Endothelial cell (in vitro differentiated cells): ENCODE measurements around the gene MCM7. TPM values are rescaled to one million over a fixed set of nuclear protein-coding genes. Genes with fewer than 3 reads are reported as not detected.

Experiments
- DNase-seq: peaks from one replicate; pipeline ENCODE4 v3.0.0; 2021; ENCODE audit warnings: low spot score
- H3K27ac Mint-ChIP-seq: one replicate; pipeline ENCODE4 v1.8.0; 2021; ENCODE audit warnings: mixed read lengths, inconsistent platforms; ENCODE audit not compliant: unreplicated experiment
- H3K27me3 Mint-ChIP-seq: one replicate; pipeline ENCODE4 v1.8.0; 2021; ENCODE audit warnings: mild to moderate bottlenecking, moderate library complexity, mixed read lengths, inconsistent platforms; ENCODE audit not compliant: unreplicated experiment
- H3K36me3 Mint-ChIP-seq: one replicate; pipeline ENCODE4 v1.8.0; 2021; ENCODE audit warnings: mild to moderate bottlenecking, low read depth, mixed read lengths, inconsistent platforms; ENCODE audit not compliant: unreplicated experiment
- H3K4me1 Mint-ChIP-seq: one replicate; pipeline ENCODE4 v1.8.0; 2021; ENCODE audit warnings: mild to moderate bottlenecking, mixed read lengths, inconsistent platforms; ENCODE audit not compliant: unreplicated experiment
- H3K4me3 Mint-ChIP-seq: one replicate; pipeline ENCODE4 v1.8.0; 2021; ENCODE audit warnings: mild to moderate bottlenecking, mixed read lengths, inconsistent platforms; ENCODE audit not compliant: unreplicated experiment
- H3K9me3 Mint-ChIP-seq: one replicate; pipeline ENCODE4 v1.8.0; 2021; ENCODE audit warnings: mixed read lengths, inconsistent platforms; ENCODE audit not compliant: unreplicated experiment
- total RNA-seq: library from RNA; stranded (reverse); fragmentation: NEBNext Ultra II Directional; extraction: Animal tissue kit (Norgen Biotek cat#: 25700); gene quantifications from one replicate; pipeline ENCODE4 v1.2.1, GENCODE V29; 2021; ENCODE audit not compliant: unreplicated experiment
- TF ChIP-seq, protein P1 (sequence below): fragments of 200-600 bp; sonication (generic); IDR thresholded peaks from one replicate; pipeline ENCODE4 v1.5.0; 2021; ENCODE audit warnings: antibody characterized with exemption; ENCODE audit not compliant: unreplicated experiment

MCM7 gene
- total RNA-seq, 1 donor from 2014 or later, result 119 TPM

DNA sequence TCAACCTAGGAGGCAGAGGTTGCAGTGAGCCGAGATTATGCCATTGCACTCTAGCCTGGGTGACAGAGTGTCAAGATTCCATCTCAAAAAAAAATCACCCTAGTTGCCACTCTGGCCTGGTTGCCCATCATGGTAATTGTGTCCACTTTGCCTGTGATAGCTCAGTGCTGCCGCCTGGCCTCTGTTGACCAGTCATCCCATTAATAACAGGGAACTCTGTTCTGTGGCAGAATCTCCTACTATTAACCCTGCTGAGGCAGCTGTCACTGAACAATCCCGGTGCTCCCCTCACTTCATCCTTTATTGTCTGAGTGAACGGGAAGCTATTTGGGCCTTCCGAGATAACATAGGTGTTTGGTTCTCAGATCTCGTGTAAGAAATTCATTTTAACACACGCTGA lies 34.2 kb downstream of the MCM7 start:
- Mint-ChIP-seq H3K36me3 (peaks cover 46% of the 10 kb centered on the region), H3K4me3 (no peak overlapping the region), H3K9me3 (peaks cover 16% of the 10 kb centered on the region), H3K27me3 (peaks cover 9% of the 10 kb centered on the region), H3K4me1 (no peaks in the 10 kb centered on the region), H3K27ac (no peak overlapping the region)
- DNase-seq, result no peak
- TF ChIP-seq, protein P1, sequence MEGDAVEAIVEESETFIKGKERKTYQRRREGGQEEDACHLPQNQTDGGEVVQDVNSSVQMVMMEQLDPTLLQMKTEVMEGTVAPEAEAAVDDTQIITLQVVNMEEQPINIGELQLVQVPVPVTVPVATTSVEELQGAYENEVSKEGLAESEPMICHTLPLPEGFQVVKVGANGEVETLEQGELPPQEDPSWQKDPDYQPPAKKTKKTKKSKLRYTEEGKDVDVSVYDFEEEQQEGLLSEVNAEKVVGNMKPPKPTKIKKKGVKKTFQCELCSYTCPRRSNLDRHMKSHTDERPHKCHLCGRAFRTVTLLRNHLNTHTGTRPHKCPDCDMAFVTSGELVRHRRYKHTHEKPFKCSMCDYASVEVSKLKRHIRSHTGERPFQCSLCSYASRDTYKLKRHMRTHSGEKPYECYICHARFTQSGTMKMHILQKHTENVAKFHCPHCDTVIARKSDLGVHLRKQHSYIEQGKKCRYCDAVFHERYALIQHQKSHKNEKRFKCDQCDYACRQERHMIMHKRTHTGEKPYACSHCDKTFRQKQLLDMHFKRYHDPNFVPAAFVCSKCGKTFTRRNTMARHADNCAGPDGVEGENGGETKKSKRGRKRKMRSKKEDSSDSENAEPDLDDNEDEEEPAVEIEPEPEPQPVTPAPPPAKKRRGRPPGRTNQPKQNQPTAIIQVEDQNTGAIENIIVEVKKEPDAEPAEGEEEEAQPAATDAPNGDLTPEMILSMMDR, result no peak

DNA sequence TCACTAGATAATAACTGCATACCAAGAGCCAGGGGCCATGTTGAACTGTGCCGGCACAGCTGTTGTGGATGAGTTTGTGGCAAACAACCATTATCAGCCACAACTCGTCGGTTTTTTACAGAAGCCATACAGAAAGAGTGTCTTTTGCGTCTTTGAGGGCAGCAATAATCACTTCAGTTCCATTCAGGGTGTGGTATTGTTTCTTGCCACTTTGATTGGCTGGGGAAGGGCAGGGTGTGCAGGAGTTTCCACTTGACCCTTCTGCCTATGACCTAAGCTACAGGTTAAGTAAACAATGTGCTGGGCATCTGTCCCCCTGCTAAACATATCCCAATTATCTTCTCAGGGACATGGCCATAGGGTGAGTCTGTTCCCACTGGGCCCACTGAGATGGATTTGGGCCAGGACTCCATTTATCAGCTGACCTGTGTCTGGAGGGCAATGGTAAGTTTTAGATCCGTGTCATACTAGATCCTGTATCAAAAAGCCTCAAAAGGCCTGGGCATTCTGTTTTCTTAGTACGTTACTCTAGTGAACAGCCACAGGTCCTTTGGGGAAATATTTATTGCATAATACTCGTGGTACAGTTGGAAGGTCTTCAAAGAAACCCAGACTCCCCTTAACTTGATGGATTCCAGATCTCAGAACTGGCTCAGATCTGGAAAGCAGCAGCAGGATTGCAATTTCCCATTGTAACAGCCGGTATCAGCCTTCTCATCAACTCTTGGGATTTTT lies 35.6 kb downstream of the MCM7 start:
- DNase-seq, result no peak
- peak overlapping the region; percentile 52 for H3K27ac Mint-ChIP-seq
- H3K4me3 Mint-ChIP-seq, result no peak overlapping the region
- peaks cover 3% of the 10 kb centered on the region for H3K9me3 Mint-ChIP-seq
- TF ChIP-seq, protein P1, result no peak
- no peaks in the 10 kb centered on the region for H3K4me1 Mint-ChIP-seq
- H3K27me3 Mint-ChIP-seq, result peaks cover 8% of the 10 kb centered on the region
- H3K36me3 Mint-ChIP-seq, result peaks cover 41% of the 10 kb centered on the region

DNA sequence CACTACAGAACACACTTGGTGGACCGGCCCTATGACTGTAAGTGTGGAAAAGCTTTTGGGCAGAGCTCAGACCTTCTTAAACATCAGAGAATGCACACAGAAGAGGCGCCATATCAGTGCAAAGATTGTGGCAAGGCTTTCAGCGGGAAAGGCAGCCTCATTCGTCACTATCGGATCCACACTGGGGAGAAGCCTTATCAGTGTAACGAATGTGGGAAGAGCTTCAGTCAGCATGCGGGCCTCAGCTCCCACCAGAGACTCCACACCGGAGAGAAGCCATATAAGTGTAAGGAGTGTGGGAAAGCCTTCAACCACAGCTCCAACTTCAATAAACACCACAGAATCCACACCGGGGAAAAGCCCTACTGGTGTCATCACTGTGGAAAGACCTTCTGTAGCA lies 37.0 kb downstream of the MCM7 start:
- Mint-ChIP-seq H3K9me3 (no peaks in the 10 kb centered on the region), H3K4me1 (no peaks in the 10 kb centered on the region), H3K4me3 (peak overlapping the region; percentile 42), H3K27me3 (peaks cover 3% of the 10 kb centered on the region), H3K27ac (no peak overlapping the region), H3K36me3 (peaks cover 35% of the 10 kb centered on the region)
- DNase-seq, result no peak
- TF ChIP-seq, protein P1, result no peak

DNA sequence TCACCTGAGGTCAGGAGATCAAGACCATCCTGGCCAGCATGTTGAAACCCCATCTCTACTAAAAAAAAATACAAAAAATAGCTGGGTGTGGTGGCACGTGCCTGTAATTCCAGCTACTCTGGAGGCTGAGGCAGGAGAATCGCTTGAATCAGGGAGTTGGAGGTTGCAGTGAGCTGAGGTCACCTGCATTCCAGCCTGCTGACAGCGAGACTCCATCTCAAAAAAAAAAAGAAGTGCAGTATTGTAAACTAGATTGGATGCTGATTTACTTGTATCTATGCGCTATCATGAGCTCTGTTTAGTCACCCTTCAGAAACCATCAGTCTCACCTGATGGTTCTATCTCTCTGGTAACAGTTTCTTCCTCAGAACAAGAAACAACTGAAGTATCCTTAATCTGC lies 37.8 kb downstream of the MCM7 start:
- Mint-ChIP-seq H3K4me1 (no peaks in the 10 kb centered on the region), H3K36me3 (peaks cover 42% of the 10 kb centered on the region), H3K9me3 (no peaks in the 10 kb centered on the region), H3K27me3 (peaks cover 3% of the 10 kb centered on the region), H3K27ac (no peak overlapping the region), H3K4me3 (peak overlapping the region; percentile 42)
- TF ChIP-seq, protein P1, result no peak
- no peak for DNase-seq

DNA sequence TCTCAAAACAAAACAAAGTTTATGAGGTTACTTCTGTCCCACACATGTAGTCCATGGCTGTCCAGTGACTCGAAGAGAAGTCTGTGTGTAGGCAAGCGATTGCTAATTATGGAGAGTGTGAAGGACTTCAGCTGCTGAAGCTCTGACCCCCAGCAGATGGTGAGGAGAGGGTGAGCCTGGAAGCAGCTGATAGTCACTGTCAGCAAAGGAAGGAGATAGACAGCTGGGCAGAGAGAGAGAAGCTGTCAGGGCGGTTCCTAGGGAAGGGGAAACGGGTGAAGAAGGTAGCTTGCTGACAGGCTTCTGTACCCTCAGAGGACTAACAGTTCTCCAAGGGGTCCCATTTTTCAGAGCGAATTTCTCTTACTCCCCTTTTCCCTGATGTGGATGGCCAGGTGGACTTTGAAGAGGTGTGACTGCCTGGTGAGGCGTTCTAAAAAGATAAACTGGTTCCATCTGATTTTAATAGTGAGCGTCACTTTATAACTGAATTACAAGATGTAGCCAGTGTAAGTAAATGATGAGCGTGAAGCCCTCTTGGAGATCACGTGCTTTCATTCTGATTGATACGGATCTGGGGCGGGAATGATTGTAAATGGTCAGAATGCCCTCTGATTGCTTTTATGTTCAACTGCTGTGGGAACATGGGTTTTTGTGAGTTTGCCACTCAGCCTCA lies 39.5 kb downstream of the MCM7 start:
- peak overlapping the region; percentile 78 for H3K4me3 Mint-ChIP-seq

More for the DNA sequence above, 39.5 kb downstream of the MCM7 start:
- Mint-ChIP-seq H3K9me3 (no peaks in the 10 kb centered on the region), H3K27ac (no peak overlapping the region), H3K4me1 (no peaks in the 10 kb centered on the region), H3K27me3 (peaks cover 3% of the 10 kb centered on the region), H3K36me3 (peaks cover 45% of the 10 kb centered on the region)
- DNase-seq, result no peak
- TF ChIP-seq, protein P1, result no peak
